HUES48 (cell line): ENCODE data around the gene CYP27B1.

ENCODE experiments used
- H3K27ac ChIP-seq: one replicate; pipeline ENCODE4 v1.7.0; 2013; ENCODE audit warnings: low read depth, low read length, inconsistent platforms
- H3K27me3 ChIP-seq: 2 replicates; pipeline ENCODE4 v1.6.1; 2013; ENCODE audit warnings: mild to moderate bottlenecking, low read length; ENCODE audit not compliant: control insufficient read depth, insufficient read depth
- H3K36me3 ChIP-seq: 2 replicates; pipeline ENCODE4 v1.6.1; 2013; ENCODE audit warnings: low read length; ENCODE audit not compliant: control insufficient read depth, insufficient read depth
- H3K4me1 ChIP-seq: 2 replicates; pipeline ENCODE4 v1.6.1; 2013; ENCODE audit warnings: mild to moderate bottlenecking, low read length; ENCODE audit not compliant: control insufficient read depth, insufficient read depth
- H3K4me3 ChIP-seq: 2 replicates; pipeline ENCODE4 v1.5.1; 2013; ENCODE audit warnings: mild to moderate bottlenecking, low read depth, low read length
- H3K9ac ChIP-seq: 2 replicates; pipeline ENCODE4 v1.6.1; 2013; ENCODE audit warnings: mild to moderate bottlenecking, low read depth, low read length, moderate library complexity
- H3K9me3 ChIP-seq: 2 replicates; pipeline ENCODE4 v1.6.1; 2013; ENCODE audit warnings: low read length; ENCODE audit not compliant: control insufficient read depth, insufficient read depth

Gene CYP27B1

DNA sequence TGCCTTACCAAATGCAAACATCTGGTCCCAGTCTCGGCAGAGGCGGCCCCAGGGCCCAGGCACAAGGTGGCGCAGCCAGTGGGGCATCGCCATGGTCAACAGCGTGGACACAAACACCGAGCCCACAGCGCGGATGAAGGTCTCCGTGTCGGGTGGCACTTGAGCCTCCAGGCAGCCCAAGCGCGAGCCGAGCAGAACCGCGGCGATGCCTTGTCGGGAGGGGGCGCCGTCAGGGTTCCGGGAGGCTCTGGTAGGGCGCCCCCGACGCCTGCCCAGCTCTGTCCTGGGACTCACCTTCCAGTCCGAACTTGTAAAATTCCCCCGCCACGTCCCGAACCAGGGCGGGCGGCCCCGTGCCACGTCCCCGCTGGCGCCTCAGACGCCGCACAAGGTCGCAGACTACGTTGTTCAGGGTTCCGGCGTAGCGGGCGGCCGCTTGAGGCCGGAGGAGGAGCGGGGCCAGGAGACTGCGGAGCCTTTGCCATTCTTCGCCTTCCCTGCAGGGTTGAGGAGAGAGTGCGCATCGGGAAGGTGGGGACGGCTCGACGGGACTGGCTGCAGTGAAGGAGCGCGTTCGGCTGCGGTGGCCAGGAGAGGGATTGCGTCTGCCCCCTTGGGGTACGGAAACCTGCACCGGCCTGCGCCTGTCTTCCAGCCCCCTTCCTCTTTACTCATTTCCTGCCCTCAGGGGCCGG, 1.7 kb downstream of the CYP27B1 start:
- H3K27ac ChIP-seq: no peak overlapping the region
- H3K9ac ChIP-seq: 0 out of 2 replicates have a peak overlapping the region, but pooled peaks have one; percentile 12

DNA sequence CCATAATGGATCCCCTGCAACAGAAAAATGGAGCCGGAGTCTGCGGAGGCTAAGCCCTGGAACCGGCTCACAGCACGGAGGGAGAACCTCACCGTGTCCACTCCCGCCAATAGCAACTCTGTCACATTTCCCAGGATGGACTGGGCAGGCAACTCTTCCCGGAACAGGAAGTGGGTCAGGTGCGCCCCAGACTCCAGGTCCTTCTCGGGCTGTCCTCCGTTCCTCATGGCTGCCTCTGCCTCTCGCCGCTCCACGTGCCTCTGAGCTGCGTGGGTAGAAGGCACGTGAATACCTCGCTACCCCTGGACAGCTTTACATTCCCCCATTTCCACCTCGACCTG, 2.2 kb downstream of the CYP27B1 start:
- no peak overlapping the region for H3K27ac ChIP-seq
- H3K4me3 ChIP-seq: peak overlapping the region; percentile 67

More for the DNA sequence above, 1.7 kb downstream of the CYP27B1 start:
- peak overlapping the region; percentile 67 for H3K4me3 ChIP-seq
- H3K9me3 ChIP-seq: no peaks in the 10 kb centered on the region
- peaks cover 25% of the 10 kb centered on the region for H3K36me3 ChIP-seq
- peaks cover 50% of the 10 kb centered on the region for H3K27me3 ChIP-seq
- H3K4me1 ChIP-seq: peaks cover 31% of the 10 kb centered on the region

GRCh38 chr12:57763881-57764661, 2.8 kb downstream of the CYP27B1 start:
- H3K4me1 ChIP-seq: peaks cover 31% of the 10 kb centered on the region
- H3K9me3 ChIP-seq: no peaks in the 10 kb centered on the region
- peaks cover 50% of the 10 kb centered on the region for H3K27me3 ChIP-seq
- no peak overlapping the region for H3K27ac ChIP-seq
- no peak overlapping the region for H3K9ac ChIP-seq
- peaks cover 14% of the 10 kb centered on the region for H3K36me3 ChIP-seq
- H3K4me3 ChIP-seq: peak overlapping the region; percentile 67

More for the DNA sequence above, 2.2 kb downstream of the CYP27B1 start:
- Histone ChIP-seq H3K27me3 (peaks cover 50% of the 10 kb centered on the region), H3K9me3 (no peaks in the 10 kb centered on the region), H3K9ac (0 out of 2 replicates have a peak overlapping the region, but pooled peaks have one; percentile 12), H3K36me3 (peaks cover 20% of the 10 kb centered on the region), H3K4me1 (peaks cover 31% of the 10 kb centered on the region)

DNA sequence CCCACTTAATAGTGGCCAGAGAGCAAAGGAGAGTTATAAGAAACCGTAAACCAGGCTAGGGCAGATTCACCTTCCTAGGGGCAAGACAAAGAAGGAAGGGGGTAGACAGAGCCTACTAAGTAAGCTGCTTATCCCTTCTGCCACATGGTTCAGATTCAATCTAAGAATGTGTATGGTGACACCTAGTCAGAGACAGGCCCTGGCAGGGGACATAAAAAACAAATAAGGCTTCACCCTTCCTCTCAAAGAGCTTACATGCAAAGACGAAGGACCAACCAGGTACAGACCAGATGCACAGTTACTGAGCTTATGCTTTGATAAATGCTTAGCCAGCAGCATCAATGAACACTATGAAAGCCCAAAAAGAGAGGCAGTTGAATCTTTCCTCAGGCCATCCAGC, 4.4 kb downstream of the CYP27B1 start:
- H3K27ac ChIP-seq: no peak overlapping the region
- no peak overlapping the region for H3K9ac ChIP-seq
- H3K4me1 ChIP-seq: peaks cover 30% of the 10 kb centered on the region
- no peak overlapping the region for H3K4me3 ChIP-seq
- peaks cover 60% of the 10 kb centered on the region for H3K27me3 ChIP-seq
- H3K36me3 ChIP-seq: no peaks in the 10 kb centered on the region
- H3K9me3 ChIP-seq: no peaks in the 10 kb centered on the region

DNA sequence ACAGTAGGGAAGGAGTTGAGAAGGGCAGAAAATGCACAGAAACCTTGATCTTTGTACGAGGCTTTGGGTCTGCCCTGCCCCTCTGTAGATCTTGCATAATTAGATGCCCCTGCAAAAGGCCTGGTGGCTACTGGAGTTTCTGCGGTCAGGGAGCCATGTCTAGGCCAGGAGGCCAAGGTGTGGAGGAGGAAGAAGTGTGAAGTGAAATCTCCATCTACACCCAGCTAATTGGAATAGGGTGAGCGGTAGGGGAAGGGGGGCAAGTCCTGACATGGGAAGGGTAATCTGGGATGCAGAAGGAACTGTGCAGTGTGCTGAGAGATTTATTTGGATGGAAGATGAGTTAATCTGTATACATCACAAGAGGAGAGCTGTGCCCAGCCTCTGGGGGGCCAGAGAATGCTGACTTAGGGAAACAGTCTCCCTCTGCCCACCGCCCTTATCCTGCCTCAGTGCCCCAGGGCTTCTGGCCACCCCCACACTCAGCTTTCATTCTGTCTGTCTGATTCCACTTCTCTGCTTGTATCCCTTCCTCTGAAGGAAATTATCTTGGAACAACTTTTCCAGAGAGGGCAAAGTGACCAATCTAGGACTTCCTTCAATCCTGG, 5.4 kb downstream of the CYP27B1 start:
- Histone ChIP-seq H3K27ac (no peak overlapping the region), H3K4me1 (peaks cover 25% of the 10 kb centered on the region), H3K36me3 (no peaks in the 10 kb centered on the region), H3K4me3 (no peak overlapping the region), H3K9me3 (no peaks in the 10 kb centered on the region), H3K9ac (no peak overlapping the region), H3K27me3 (peaks cover 60% of the 10 kb centered on the region)

DNA sequence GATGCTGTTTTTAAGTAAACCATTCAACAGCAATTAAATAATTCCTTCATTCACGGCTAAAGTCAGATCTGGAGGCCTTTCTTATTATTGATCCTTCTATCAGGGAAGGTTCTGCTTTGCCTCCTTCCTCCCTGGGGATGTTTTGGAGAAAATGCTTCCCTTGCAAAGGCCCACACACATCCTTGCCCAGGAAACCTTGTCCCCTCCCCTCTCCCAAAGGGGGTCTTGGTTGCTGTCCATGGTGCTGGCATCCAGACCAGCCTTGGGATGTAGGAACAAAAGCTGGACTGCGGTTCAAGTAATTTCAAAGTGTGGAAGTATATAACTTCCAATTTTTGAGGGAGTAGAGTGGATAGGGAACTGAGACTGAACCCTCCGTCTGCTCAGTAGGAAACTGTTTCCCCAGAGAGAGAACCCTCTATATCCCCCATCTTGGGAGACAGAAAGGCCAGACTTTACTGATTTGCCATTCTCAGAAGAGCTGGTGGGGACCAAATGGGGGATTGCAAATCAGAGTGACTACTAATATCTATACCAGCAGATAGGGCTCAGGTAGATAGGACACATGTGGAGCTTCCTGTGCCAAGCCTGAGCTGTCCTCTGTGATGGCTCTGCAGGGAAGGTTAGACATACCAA, 6.4 kb downstream of the CYP27B1 start:
- Histone ChIP-seq H3K27me3 (peaks cover 60% of the 10 kb centered on the region), H3K36me3 (no peaks in the 10 kb centered on the region), H3K9me3 (no peaks in the 10 kb centered on the region), H3K9ac (no peak overlapping the region), H3K4me1 (peaks cover 21% of the 10 kb centered on the region), H3K4me3 (no peak overlapping the region), H3K27ac (no peak overlapping the region)

- H3K36me3 ChIP-seq: no peaks in the 10 kb centered on the region
- H3K4me3 ChIP-seq: no peak overlapping the region
- no peak overlapping the region for H3K9ac ChIP-seq
- H3K4me1 ChIP-seq: peaks cover 16% of the 10 kb centered on the region
- peaks cover 53% of the 10 kb centered on the region for H3K27me3 ChIP-seq
- H3K27ac ChIP-seq: no peak overlapping the region
- H3K9me3 ChIP-seq: no peaks in the 10 kb centered on the region
Observed at GRCh38 chr12:57759360-57759980, 7.4 kb downstream of the CYP27B1 start.

- Histone ChIP-seq H3K4me1 (peaks cover 15% of the 10 kb centered on the region), H3K4me3 (no peak overlapping the region), H3K9me3 (no peaks in the 10 kb centered on the region), H3K27me3 (peaks cover 52% of the 10 kb centered on the region), H3K9ac (no peak overlapping the region), H3K27ac (no peak overlapping the region), H3K36me3 (no peaks in the 10 kb centered on the region)
Observed at GRCh38 chr12:57758552-57759359, 8.1 kb downstream of the CYP27B1 start.

DNA sequence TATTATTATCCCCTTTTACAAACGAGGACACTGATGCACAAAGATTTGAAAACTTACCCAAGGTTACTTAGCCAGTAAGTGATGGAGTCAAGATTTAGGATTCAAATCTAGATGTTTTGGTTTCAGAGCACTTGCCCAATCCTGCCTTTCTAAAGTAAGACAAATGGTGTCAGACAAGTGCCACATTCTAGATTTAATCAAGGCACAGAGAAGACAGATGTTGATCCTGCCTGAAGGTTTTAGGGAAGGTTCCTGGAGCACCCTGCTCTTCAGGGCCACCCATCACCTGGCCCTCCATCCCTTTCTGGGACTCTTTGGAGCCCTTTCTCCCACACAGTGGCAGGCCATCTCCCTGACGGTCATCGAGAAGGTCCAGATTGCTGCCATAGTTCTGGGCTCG, 9.1 kb downstream of the CYP27B1 start:
- Histone ChIP-seq H3K9ac (no peak overlapping the region), H3K27ac (no peak overlapping the region), H3K36me3 (no peaks in the 10 kb centered on the region), H3K4me1 (peaks cover 16% of the 10 kb centered on the region), H3K9me3 (no peaks in the 10 kb centered on the region), H3K4me3 (no peak overlapping the region), H3K27me3 (peaks cover 49% of the 10 kb centered on the region)
